Activated B cell treated with CpG ODN at 0.5 μM for 24 hours (primary cell): ENCODE measurements around the gene FAM193A. TPM values are rescaled to one million over a fixed set of nuclear protein-coding genes. Genes with fewer than 3 reads are reported as not detected.

Source experiments
- ATAC-seq: fragments of 200-7000 bp; cut with Tn5 transposase; one replicate; pipeline ENCODE4 v1.10.0; 2021; ENCODE audit warnings: low read depth, mild to moderate bottlenecking, moderate library complexity
- CTCF ChIA-PET: fragments of 350-600 bp; sonication (Branson Sonifier 250); formaldehyde crosslinking; loops from one replicate; lab custom pipeline; 2021; ENCODE audit warnings: antibody characterized with exemption; lab: Charles Lee
- POLR2A ChIA-PET: fragments of 350-600 bp; sonication (Branson Sonifier 250); formaldehyde crosslinking; loops from one replicate; lab custom pipeline; 2021; ENCODE audit warnings: antibody characterized with exemption; lab: Charles Lee
- DNase-seq: peaks from one replicate; pipeline ENCODE4 v3.0.0; 2022
- H3K27ac Mint-ChIP-seq: one replicate; pipeline ENCODE4 v1.8.0; 2020; ENCODE audit warnings: mixed read lengths
- H3K27me3 Mint-ChIP-seq: one replicate; pipeline ENCODE4 v1.8.0; 2021; ENCODE audit warnings: mixed read lengths
- H3K36me3 Mint-ChIP-seq: one replicate; pipeline ENCODE4 v1.8.0; 2021; ENCODE audit warnings: low read depth, mixed read lengths
- H3K4me1 Mint-ChIP-seq: one replicate; pipeline ENCODE4 v1.8.0; 2021; ENCODE audit warnings: mixed read lengths
- H3K4me3 Mint-ChIP-seq: one replicate; pipeline ENCODE4 v1.8.0; 2020; ENCODE audit warnings: mild to moderate bottlenecking, mixed read lengths
- H3K9me3 Mint-ChIP-seq: one replicate; pipeline ENCODE4 v1.8.0; 2020; ENCODE audit warnings: mixed read lengths
- intact Hi-C: fragments of 100-400 bp; cut with micrococcal nuclease; formaldehyde crosslinking; loops from one replicate; pipeline ENCODE4 v1.15.1; 2024
- total RNA-seq: library from RNA; stranded (reverse); gene quantifications from 2 replicates; pipeline ENCODE4 v1.2.3, GENCODE V29; 2022
- TF ChIP-seq, protein P1 (sequence below): fragments of 200-600 bp; IDR thresholded peaks from one replicate; pipeline ENCODE4 v1.8.0; 2022; ENCODE audit warnings: antibody characterized with exemption, mild to moderate bottlenecking

Gene FAM193A
- total RNA-seq, 1 donor from 2014 or later: 42.8 TPM

DNA sequence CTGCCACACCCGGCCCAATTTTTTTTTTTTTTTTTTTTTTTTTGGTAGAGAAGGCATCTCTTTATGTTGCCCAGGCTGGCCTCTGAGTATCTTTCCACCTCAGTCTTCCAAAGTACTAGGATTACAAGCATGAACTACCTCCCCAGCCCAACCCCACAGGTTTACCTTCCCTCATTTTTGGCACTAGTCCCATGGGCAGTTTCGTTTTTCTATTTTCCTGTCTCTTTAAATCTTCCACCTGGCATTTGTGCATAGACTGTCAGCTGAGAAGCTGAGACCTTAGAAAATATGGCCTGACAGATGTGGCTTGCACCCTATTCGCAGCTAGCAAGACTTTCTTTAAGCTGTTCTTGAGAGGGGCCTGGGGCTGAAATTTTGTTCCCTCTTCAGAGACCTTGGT is 191.8 kb downstream of the FAM193A start:
- H3K27ac Mint-ChIP-seq: no peak overlapping the region
- H3K4me3 Mint-ChIP-seq: no peak overlapping the region
- ATAC-seq (no peak), DNase-seq (no peak)
- POLR2A ChIA-PET: interaction anchor here (0.6 to 0.7 kb wide), 5 partner anchors 77 to 696 kb away, joined by 3 to 10 read pairs (median 6); no protein-coding TSS in a partner anchor
- TF ChIP-seq, protein P1, sequence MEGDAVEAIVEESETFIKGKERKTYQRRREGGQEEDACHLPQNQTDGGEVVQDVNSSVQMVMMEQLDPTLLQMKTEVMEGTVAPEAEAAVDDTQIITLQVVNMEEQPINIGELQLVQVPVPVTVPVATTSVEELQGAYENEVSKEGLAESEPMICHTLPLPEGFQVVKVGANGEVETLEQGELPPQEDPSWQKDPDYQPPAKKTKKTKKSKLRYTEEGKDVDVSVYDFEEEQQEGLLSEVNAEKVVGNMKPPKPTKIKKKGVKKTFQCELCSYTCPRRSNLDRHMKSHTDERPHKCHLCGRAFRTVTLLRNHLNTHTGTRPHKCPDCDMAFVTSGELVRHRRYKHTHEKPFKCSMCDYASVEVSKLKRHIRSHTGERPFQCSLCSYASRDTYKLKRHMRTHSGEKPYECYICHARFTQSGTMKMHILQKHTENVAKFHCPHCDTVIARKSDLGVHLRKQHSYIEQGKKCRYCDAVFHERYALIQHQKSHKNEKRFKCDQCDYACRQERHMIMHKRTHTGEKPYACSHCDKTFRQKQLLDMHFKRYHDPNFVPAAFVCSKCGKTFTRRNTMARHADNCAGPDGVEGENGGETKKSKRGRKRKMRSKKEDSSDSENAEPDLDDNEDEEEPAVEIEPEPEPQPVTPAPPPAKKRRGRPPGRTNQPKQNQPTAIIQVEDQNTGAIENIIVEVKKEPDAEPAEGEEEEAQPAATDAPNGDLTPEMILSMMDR: no peak
- peaks cover 41% of the 10 kb centered on the region for H3K36me3 Mint-ChIP-seq
- H3K27me3 Mint-ChIP-seq: no peaks in the 10 kb centered on the region
- CTCF ChIA-PET: no interaction called here
- intact Hi-C loops: no loop called here
- H3K9me3 Mint-ChIP-seq: no peaks in the 10 kb centered on the region
- peaks cover 5% of the 10 kb centered on the region for H3K4me1 Mint-ChIP-seq

DNA sequence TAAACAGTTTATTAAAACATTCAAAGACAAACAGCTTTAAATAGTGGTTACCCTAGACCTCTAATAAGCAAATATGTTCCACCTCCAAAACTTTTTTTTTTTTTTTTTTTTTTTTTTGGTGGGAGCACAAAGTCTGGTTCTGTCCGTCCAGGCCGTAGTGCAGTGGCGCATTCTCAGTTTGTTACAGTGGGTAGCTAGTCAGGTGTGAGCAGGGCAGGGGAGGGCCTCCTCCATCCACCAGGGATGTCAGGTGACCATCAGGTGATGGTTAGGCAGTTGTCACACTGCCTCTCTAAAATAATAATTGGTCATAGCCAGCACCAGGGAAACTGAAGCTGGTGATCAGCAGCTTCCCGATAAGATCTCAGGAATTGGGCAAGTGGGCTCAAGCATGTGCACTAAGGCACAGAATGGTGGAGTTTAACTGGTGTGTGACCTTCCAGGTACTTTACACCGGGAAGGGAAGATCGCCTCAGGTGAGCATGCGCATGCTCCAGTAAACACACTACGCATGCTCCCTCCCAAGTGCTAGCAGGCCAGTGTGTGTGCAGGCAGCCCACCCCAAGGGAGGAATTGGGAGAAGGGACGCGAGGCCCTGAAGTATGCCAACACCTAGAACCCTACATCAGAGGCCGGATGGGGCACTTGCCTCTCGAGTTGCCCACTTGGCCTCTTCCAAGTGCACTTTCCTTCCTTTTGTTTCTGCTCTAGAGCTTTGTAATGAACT is 192.5 kb downstream of the FAM193A start:
- H3K4me3 Mint-ChIP-seq: no peak overlapping the region
- H3K27me3 Mint-ChIP-seq: no peaks in the 10 kb centered on the region
- H3K36me3 Mint-ChIP-seq: peaks cover 41% of the 10 kb centered on the region
- intact Hi-C loops: no loop called here
- no peak for DNase-seq
- ChIA-PET POLR2A (interaction anchor here (0.6 to 0.7 kb wide), 6 partner anchors 10 to 697 kb away, joined by 3 to 10 read pairs (median 9); no protein-coding TSS in a partner anchor), CTCF (no interaction called here)
- H3K4me1 Mint-ChIP-seq: peaks cover 5% of the 10 kb centered on the region
- H3K9me3 Mint-ChIP-seq: no peaks in the 10 kb centered on the region
- H3K27ac Mint-ChIP-seq: no peak overlapping the region
- ATAC-seq: no peak
- TF ChIP-seq, protein P1: no peak

DNA sequence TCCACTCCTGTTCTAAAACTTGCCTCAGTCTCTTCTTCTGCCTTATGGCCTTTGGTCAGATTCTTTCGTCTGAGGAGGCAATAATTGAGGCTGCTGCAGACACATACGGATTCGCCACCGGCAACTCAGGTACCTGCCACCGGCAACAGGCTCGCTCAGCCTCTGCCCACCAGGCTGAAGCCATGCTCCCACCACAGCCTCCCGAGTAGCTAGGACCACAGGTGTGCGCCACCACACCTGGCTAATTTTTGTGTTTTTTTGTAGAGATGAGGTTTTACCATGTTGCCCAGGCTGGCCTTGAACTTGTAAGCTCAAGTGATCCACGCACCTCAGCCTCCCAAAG is 193.1 kb downstream of the FAM193A start:
- CTCF ChIA-PET: no interaction called here
- Mint-ChIP-seq H3K9me3 (no peaks in the 10 kb centered on the region), H3K4me1 (peaks cover 8% of the 10 kb centered on the region), H3K27ac (no peak overlapping the region), H3K27me3 (no peaks in the 10 kb centered on the region), H3K36me3 (peaks cover 39% of the 10 kb centered on the region), H3K4me3 (no peak overlapping the region)
- POLR2A ChIA-PET: interaction anchor here (0.7 kb wide), 1 partner anchor 12 kb away, joined by 8 read pairs; no protein-coding TSS in a partner anchor
- TF ChIP-seq, protein P1: no peak
- ATAC-seq: no peak
- intact Hi-C loops: no loop called here
- no peak for DNase-seq

DNA sequence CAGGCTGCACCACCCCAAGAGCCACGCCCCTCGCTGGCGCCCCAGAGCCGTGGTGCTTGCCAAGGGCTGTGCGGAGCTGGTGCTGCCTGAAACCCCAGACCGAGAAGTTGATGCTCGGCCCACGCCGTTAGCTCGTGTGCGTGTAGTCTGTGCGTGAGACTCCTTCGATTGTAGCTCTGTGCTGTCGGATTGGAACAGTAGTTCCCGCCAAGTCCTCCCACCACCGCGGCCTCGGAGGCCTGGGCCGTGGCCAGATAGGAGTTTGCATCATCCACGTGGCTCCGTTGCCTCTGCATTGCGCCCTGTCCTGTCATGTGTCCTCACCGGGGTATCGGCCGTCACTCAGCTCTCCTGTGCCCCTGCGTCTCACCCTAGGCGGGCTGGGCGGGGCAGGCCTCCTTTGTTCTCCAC is 195.5 kb downstream of the FAM193A start:
- CTCF ChIA-PET: interaction anchor here (0.8 kb wide), 1 partner anchor 14 kb away, joined by 3 read pairs; no protein-coding TSS in a partner anchor

DNA sequence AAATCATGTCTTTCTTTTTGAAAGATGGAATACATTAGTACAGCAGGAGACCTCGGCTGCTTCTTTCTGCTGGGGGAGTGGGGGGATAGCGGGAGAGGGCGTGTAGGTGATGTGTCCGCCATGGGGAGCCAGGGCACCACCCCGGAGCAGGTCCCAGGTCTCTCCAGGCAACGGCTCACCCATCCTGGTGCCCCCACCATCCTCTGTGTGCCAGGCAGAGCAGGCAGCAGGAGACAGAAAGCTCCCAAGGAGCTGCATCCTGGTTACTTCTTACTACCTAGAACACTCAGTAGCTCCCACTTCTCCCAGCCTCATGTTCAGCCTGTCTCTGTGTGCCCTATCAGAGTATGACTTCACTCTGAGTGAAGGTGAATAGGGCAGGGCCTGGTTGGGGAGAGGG is 196.1 kb downstream of the FAM193A start:
- ATAC-seq (no peak), DNase-seq (no peak)
- peaks cover 7% of the 10 kb centered on the region for H3K9me3 Mint-ChIP-seq
- peaks cover 11% of the 10 kb centered on the region for H3K4me1 Mint-ChIP-seq
- ChIA-PET CTCF (no interaction called here), POLR2A (interaction anchor here (2.5 kb wide), 1 partner anchor 14 kb away, joined by 7 read pairs; no protein-coding TSS in a partner anchor)
- peaks cover 50% of the 10 kb centered on the region for H3K36me3 Mint-ChIP-seq
- no peaks in the 10 kb centered on the region for H3K27me3 Mint-ChIP-seq
- H3K27ac Mint-ChIP-seq: no peak overlapping the region
- TF ChIP-seq, protein P1: no peak
- no peak overlapping the region for H3K4me3 Mint-ChIP-seq
- intact Hi-C loops: no loop called here

More for the DNA sequence above, 195.5 kb downstream of the FAM193A start:
- H3K27me3 Mint-ChIP-seq: no peaks in the 10 kb centered on the region
- DNase-seq: no peak
- peaks cover 7% of the 10 kb centered on the region for H3K9me3 Mint-ChIP-seq
- H3K4me3 Mint-ChIP-seq: no peak overlapping the region
- POLR2A ChIA-PET: interaction anchor here (1.3 to 2.5 kb wide), 2 partner anchors 13 to 14 kb away, joined by 3 to 7 read pairs; no protein-coding TSS in a partner anchor
- TF ChIP-seq, protein P1: no peak
- H3K27ac Mint-ChIP-seq: no peak overlapping the region
- intact Hi-C loops: no loop called here
- H3K36me3 Mint-ChIP-seq: peaks cover 51% of the 10 kb centered on the region
- H3K4me1 Mint-ChIP-seq: peaks cover 11% of the 10 kb centered on the region
- ATAC-seq: no peak
